Sigmoid colon (tissue), 7 donors: Measurements from ENCODE around the gene P2RX4. TPM values are rescaled to one million over a fixed set of nuclear protein-coding genes. Genes with fewer than 3 reads are reported as not detected.
A peak's percentile ranks its signal among the peaks of the same experiment; 100 is the strongest.

Source experiments
- DNase-seq: peaks from one replicate; pipeline ENCODE4 v3.0.0-alpha.2; 2019
- H3K27ac ChIP-seq, 4 donors: fragments of 200-600 bp; sonication (generic); one replicate each; pipeline ENCODE4 v1.5.1; 2016 to 2019; ENCODE audit warnings: mild to moderate bottlenecking in 1 of 4
- H3K27me3 ChIP-seq, 3 donors: fragments of 200-600 bp; sonication (generic); one replicate each; pipeline ENCODE4 v1.5.1; 2019; ENCODE audit warnings: mild to moderate bottlenecking in 1 of 3
- H3K36me3 ChIP-seq, 4 donors: fragments of 200-600 bp; sonication (generic); one replicate each; pipeline ENCODE4 v1.5.1; 2016 to 2019
- H3K4me1 ChIP-seq, 4 donors: fragments of 200-600 bp; sonication (generic); one replicate each; pipeline ENCODE4 v1.5.1; 2017 to 2019
- H3K4me3 ChIP-seq, 4 donors: fragments of 200-600 bp; sonication (generic); one replicate each; pipeline ENCODE4 v1.5.1; 2017 to 2019; ENCODE audit warnings: mild to moderate bottlenecking in 2 of 4, moderate library complexity in 1 of 4
- H3K9me3 ChIP-seq, 4 donors: fragments of 200-600 bp in 3 of 4; sonication (generic) in 3 of 4; one replicate each; pipeline versions ENCODE4 v1.5.1 to v1.6.1; 2013 to 2019
- CTCF ChIP-seq, 4 experiments: fragments of 450-650 bp in 3 of 4; fragments of 200-600 bp in 1 of 4; IDR thresholded peaks; one replicate each; pipeline ENCODE4 v1.5.1; 2016 to 2019; ENCODE audit warnings: antibody characterized with exemption in 4 of 4, mild to moderate bottlenecking in 3 of 4, moderate library complexity in 2 of 4
- EP300 ChIP-seq, 4 donors: sonication (generic); formaldehyde crosslinking; IDR thresholded peaks; one replicate each; pipeline ENCODE4 v1.6.1; 2017; ENCODE audit warnings: antibody characterized with exemption in 4 of 4
- POLR2A ChIP-seq, 2 donors: fragments of 450-650 bp; IDR thresholded peaks; one replicate each; pipeline ENCODE4 v1.6.1; 2016; ENCODE audit warnings: antibody characterized with exemption in 2 of 2, mild to moderate bottlenecking in 2 of 2, moderate library complexity in 2 of 2
- POLR2AphosphoS5 ChIP-seq, 4 donors: sonication (generic); formaldehyde crosslinking; IDR thresholded peaks; one replicate each; pipeline ENCODE4 v1.6.1; 2017; ENCODE audit warnings: antibody characterized with exemption in 4 of 4
- WGBS, 2 donors: extraction: QIAGEN DNeasy Blood & Tissue Kit; methylation state at CpG; one replicate each; pipeline ENCODE4 v1.1.7; 2013; 5-methylcytosine and 5-hydroxymethylcytosine counted together
- intact Hi-C: fragments of 100-400 bp; cut with DNase I; formaldehyde crosslinking; loops from one replicate; pipeline ENCODE4 v1.15.1; 2023
- polyA plus RNA-seq, 3 donors: library from polyadenylated mRNA; stranded (reverse); fragments of 200-250 nt; gene quantifications; one replicate each; pipeline ENCODE4 v1.2.3, GENCODE V29; 2013
- total RNA-seq, 4 donors: library from RNA; depleted of rRNA; stranded (reverse); fragments of >200 nt; gene quantifications; one replicate each; pipeline ENCODE4 v1.1.0, GENCODE V29; 2016
- donor health status: healthy with polysubstance abuse.
- donor health status: Bipolar disorder and iron deficiency.
- donor health status: healthy.

P2RX4 gene
- total and polyA plus RNA-seq, 7 donors = 26.0 to 84.4 (median 36.9) TPM

- TF ChIP-seq POLR2AphosphoS5 (IDR thresholded peaks at IDR 0.05) (peak; percentile 15 to 61 (median 38)), EP300 (IDR thresholded peaks at IDR 0.05) (no peak), CTCF (IDR thresholded peaks at IDR 0.05) (no peak), POLR2A (IDR thresholded peaks at IDR 0.05) (no peak)
- 85 to 92% methylated on average over 8 of the region's 8 CpGs for WGBS, 2 donors
- Histone ChIP-seq H3K27ac (peak overlapping the region in 3 of 4 donors; percentile 23 to 80 (median 76)), H3K36me3 (peaks cover 0 to 19% (median 5%) of the 10 kb centered on the region in 4 donors), H3K9me3 (no peaks in the 10 kb centered on the region), H3K4me3 (no peak overlapping the region), H3K27me3 (no peaks in the 10 kb centered on the region), H3K4me1 (peaks cover 0 to 48% (median 42%) of the 10 kb centered on the region in 4 donors)
- intact Hi-C loops = no loop called here
- DNase-seq = no peak
Observed at GRCh38 chr12:121237415-121237814, 27.5 kb downstream of the P2RX4 start.

- Histone ChIP-seq H3K9me3 (no peaks in the 10 kb centered on the region), H3K36me3 (peaks cover 0 to 13% (median 4%) of the 10 kb centered on the region in 4 donors), H3K27ac (peak overlapping the region in 3 of 4 donors; percentile 23 to 80 (median 76)), H3K27me3 (no peaks in the 10 kb centered on the region), H3K4me1 (peaks cover 0 to 48% (median 42%) of the 10 kb centered on the region in 4 donors), H3K4me3 (no peak overlapping the region)
- TF ChIP-seq EP300 (IDR thresholded peaks at IDR 0.05) = no peak
- no peak for TF ChIP-seq POLR2AphosphoS5 (IDR thresholded peaks at IDR 0.05)
- no peak for TF ChIP-seq CTCF (IDR thresholded peaks at IDR 0.05)
- no peak for TF ChIP-seq POLR2A (IDR thresholded peaks at IDR 0.05)
- intact Hi-C loops = no loop called here
- no peak for DNase-seq
- WGBS, 2 donors = 89 to 90% methylated on average over 4 of the region's 4 CpGs
Observed at GRCh38 chr12:121238086-121238485, 28.2 kb downstream of the P2RX4 start.

GRCh38 chr12:121238604-121239350, 28.8 kb downstream of the P2RX4 start:
- Histone ChIP-seq H3K27me3 (no peaks in the 10 kb centered on the region), H3K9me3 (no peaks in the 10 kb centered on the region), H3K4me3 (no peak overlapping the region), H3K36me3 (peaks cover 0 to 12% (median 2%) of the 10 kb centered on the region in 4 donors), H3K4me1 (peaks cover 0 to 48% (median 42%) of the 10 kb centered on the region in 4 donors), H3K27ac (peak overlapping the region in 3 of 4 donors; percentile 72 to 80 (median 76))
- intact Hi-C loops = no loop called here
- no peak for DNase-seq
- TF ChIP-seq POLR2AphosphoS5 (IDR thresholded peaks at IDR 0.05) = no peak
- TF ChIP-seq POLR2A (IDR thresholded peaks at IDR 0.05) = no peak
- TF ChIP-seq EP300 (IDR thresholded peaks at IDR 0.05) = no peak
- no peak for TF ChIP-seq CTCF (IDR thresholded peaks at IDR 0.05)
- 53 to 61% methylated on average over 7 of the region's 7 CpGs for WGBS, 2 donors

GRCh38 chr12:121239351-121240061, 29.6 kb downstream of the P2RX4 start:
- DNase-seq = no peak
- WGBS, 2 donors = 65 to 84% methylated on average over 6 of the region's 6 CpGs
- H3K27ac ChIP-seq = peak overlapping the region in 3 of 4 donors; percentile 72 to 80 (median 76)
- H3K4me3 ChIP-seq = peak overlapping the region in 1 of 4 donors; percentile 42
- no peaks in the 10 kb centered on the region for H3K27me3 ChIP-seq
- intact Hi-C loops = no loop called here
- H3K9me3 ChIP-seq = no peaks in the 10 kb centered on the region
- H3K4me1 ChIP-seq = peaks cover 0 to 48% (median 42%) of the 10 kb centered on the region in 4 donors
- TF ChIP-seq POLR2AphosphoS5 (IDR thresholded peaks at IDR 0.05) (peak in 1 of 4 donors; percentile 20), CTCF (IDR thresholded peaks at IDR 0.05) (no peak)
- H3K36me3 ChIP-seq = peaks cover 0 to 17% (median 2%) of the 10 kb centered on the region in 4 donors
